ENCODE data around the gene LMNB1.
"Not testable (repeated sequence)": the region's sequence is repeated elsewhere in the genome, so short reads cannot be mapped to it uniquely, and the experiment has no call there.

Gene LMNB1

DNA sequence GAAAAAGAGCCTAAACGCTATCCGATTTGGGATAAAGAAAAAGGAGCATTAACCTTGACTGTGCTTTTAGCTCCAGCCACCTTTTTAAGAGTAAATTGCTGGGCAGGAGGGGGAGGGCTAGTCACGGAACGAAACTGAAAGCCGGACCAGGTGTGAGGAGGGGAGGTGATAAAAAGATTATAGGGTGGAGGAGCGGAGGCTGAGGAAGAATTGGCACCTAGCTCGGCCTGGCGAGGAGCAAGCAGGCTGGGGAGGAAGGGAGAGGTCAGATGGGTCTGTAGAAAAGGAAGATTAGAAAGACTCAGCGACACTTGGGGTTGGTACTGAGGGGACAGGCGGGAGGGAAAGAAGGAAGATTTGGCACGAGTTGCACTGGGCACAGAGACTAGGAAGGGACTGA lies 66.4 kb downstream of the LMNB1 start:
- H3K36me3 ChIP-seq (ENCODE audit: control insufficient read depth in 2 of 2, insufficient read depth in 2 of 2, low read length in 2 of 2); H3K9me3 ChIP-seq (ENCODE audit: control insufficient read depth in 2 of 2, low read length in 2 of 2); H3K27me3 ChIP-seq (ENCODE audit: control insufficient read depth in 2 of 2, insufficient read depth in 2 of 2, low read length in 2 of 2); H3K27ac ChIP-seq (ENCODE audit: low read depth in 2 of 2, low read length in 2 of 2); H3K9ac ChIP-seq (ENCODE audit: low read depth in 1 of 2, low read length in 2 of 2): not testable (repeated sequence)
- H3K4me1 ChIP-seq (ENCODE audit: control insufficient read depth in 2 of 2, insufficient read depth in 2 of 2, low read length in 2 of 2), result peaks cover 12 to 21% of the 10 kb centered on the region in 2 donors
- peak overlapping the region in 1 of 2 donors; percentile 13 for H3K4me3 ChIP-seq (ENCODE audit: low read length in 2 of 2)

- Histone ChIP-seq H3K27ac (ENCODE audit: low read depth in 2 of 2, low read length in 2 of 2) (peak overlapping the region; percentile 70 to 73), H3K4me1 (ENCODE audit: control insufficient read depth in 2 of 2, insufficient read depth in 2 of 2, low read length in 2 of 2) (peaks cover 12 to 21% of the 10 kb centered on the region in 2 donors), H3K9ac (ENCODE audit: low read depth in 1 of 2, low read length in 2 of 2) (peak overlapping the region; percentile 6 to 43), H3K4me3 (ENCODE audit: low read length in 2 of 2) (peak overlapping the region; percentile 53 to 58)
- H3K36me3 ChIP-seq (ENCODE audit: control insufficient read depth in 2 of 2, insufficient read depth in 2 of 2, low read length in 2 of 2); H3K27me3 ChIP-seq (ENCODE audit: control insufficient read depth in 2 of 2, insufficient read depth in 2 of 2, low read length in 2 of 2); H3K9me3 ChIP-seq (ENCODE audit: control insufficient read depth in 2 of 2, low read length in 2 of 2): not testable (repeated sequence)
These were observed 68.6 kb downstream of the LMNB1 start for GRCh38 chr5:126845470-126846070.

- H3K9ac ChIP-seq (ENCODE audit: low read depth in 1 of 2, low read length in 2 of 2), result peak overlapping the region; percentile 0 to 6
- H3K27ac ChIP-seq (ENCODE audit: low read depth in 2 of 2, low read length in 2 of 2), result peak overlapping the region in 1 of 2 donors; percentile 2
- peaks cover 12 to 21% of the 10 kb centered on the region in 2 donors for H3K4me1 ChIP-seq (ENCODE audit: control insufficient read depth in 2 of 2, insufficient read depth in 2 of 2, low read length in 2 of 2)
- no peaks in the 10 kb centered on the region for H3K9me3 ChIP-seq (ENCODE audit: control insufficient read depth in 2 of 2, low read length in 2 of 2)
- H3K27me3 ChIP-seq (ENCODE audit: control insufficient read depth in 2 of 2, insufficient read depth in 2 of 2, low read length in 2 of 2), result no peaks in the 10 kb centered on the region
- H3K4me3 ChIP-seq (ENCODE audit: low read length in 2 of 2), result peak overlapping the region in 1 of 2 donors; percentile 52
- H3K36me3 ChIP-seq (ENCODE audit: control insufficient read depth in 2 of 2, insufficient read depth in 2 of 2, low read length in 2 of 2), result no peaks in the 10 kb centered on the region
These were observed 69.4 kb downstream of the LMNB1 start for GRCh38 chr5:126846344-126846743.

- no peaks in the 10 kb centered on the region for H3K27me3 ChIP-seq (ENCODE audit: control insufficient read depth in 2 of 2, insufficient read depth in 2 of 2, low read length in 2 of 2)
- peak overlapping the region in 1 of 2 donors; percentile 2 for H3K27ac ChIP-seq (ENCODE audit: low read depth in 2 of 2, low read length in 2 of 2)
- H3K9ac ChIP-seq (ENCODE audit: low read depth in 1 of 2, low read length in 2 of 2), result peak overlapping the region in 1 of 2 donors; percentile 0
- no peaks in the 10 kb centered on the region for H3K36me3 ChIP-seq (ENCODE audit: control insufficient read depth in 2 of 2, insufficient read depth in 2 of 2, low read length in 2 of 2)
- H3K9me3 ChIP-seq (ENCODE audit: control insufficient read depth in 2 of 2, low read length in 2 of 2), result no peaks in the 10 kb centered on the region
- H3K4me3 ChIP-seq (ENCODE audit: low read length in 2 of 2), result no peak overlapping the region
- H3K4me1 ChIP-seq (ENCODE audit: control insufficient read depth in 2 of 2, insufficient read depth in 2 of 2, low read length in 2 of 2), result peaks cover 12 to 21% of the 10 kb centered on the region in 2 donors
These were observed 70.0 kb downstream of the LMNB1 start for GRCh38 chr5:126846744-126847455.

GRCh38 chr5:126847456-126847820 lies 70.5 kb downstream of the LMNB1 start:
- Histone ChIP-seq H3K9me3 (ENCODE audit: control insufficient read depth in 2 of 2, low read length in 2 of 2) (no peaks in the 10 kb centered on the region), H3K36me3 (ENCODE audit: control insufficient read depth in 2 of 2, insufficient read depth in 2 of 2, low read length in 2 of 2) (no peaks in the 10 kb centered on the region), H3K27me3 (ENCODE audit: control insufficient read depth in 2 of 2, insufficient read depth in 2 of 2, low read length in 2 of 2) (no peaks in the 10 kb centered on the region), H3K9ac (ENCODE audit: low read depth in 1 of 2, low read length in 2 of 2) (no peak overlapping the region), H3K27ac (ENCODE audit: low read depth in 2 of 2, low read length in 2 of 2) (no peak overlapping the region), H3K4me3 (ENCODE audit: low read length in 2 of 2) (no peak overlapping the region), H3K4me1 (ENCODE audit: control insufficient read depth in 2 of 2, insufficient read depth in 2 of 2, low read length in 2 of 2) (peaks cover 12 to 21% of the 10 kb centered on the region in 2 donors)

DNA sequence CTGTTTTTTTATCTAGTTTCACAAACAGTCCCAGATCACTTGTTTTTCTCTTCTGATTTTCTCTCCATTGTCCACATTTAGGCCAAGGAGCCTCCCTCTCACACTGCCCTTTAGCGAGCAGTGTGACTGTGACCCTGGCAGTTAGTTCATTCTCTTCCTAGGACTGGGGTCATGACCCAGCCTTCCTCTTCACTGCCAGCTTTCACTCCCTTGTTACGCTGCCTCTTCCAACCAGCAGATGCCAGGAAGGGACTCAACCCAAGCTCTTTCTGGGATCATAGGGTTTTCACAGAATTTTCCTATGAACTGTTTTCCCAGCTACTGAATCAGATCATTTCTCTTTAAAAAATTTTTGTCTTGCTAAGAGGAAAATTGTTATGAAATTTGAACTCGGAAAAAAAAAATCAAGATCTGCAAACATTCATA lies 70.9 kb downstream of the LMNB1 start:
- Histone ChIP-seq H3K4me3 (ENCODE audit: low read length in 2 of 2) (no peak overlapping the region), H3K9me3 (ENCODE audit: control insufficient read depth in 2 of 2, low read length in 2 of 2) (no peaks in the 10 kb centered on the region), H3K27me3 (ENCODE audit: control insufficient read depth in 2 of 2, insufficient read depth in 2 of 2, low read length in 2 of 2) (no peaks in the 10 kb centered on the region), H3K27ac (ENCODE audit: low read depth in 2 of 2, low read length in 2 of 2) (no peak overlapping the region), H3K9ac (ENCODE audit: low read depth in 1 of 2, low read length in 2 of 2) (no peak overlapping the region), H3K4me1 (ENCODE audit: control insufficient read depth in 2 of 2, insufficient read depth in 2 of 2, low read length in 2 of 2) (peaks cover 12 to 21% of the 10 kb centered on the region in 2 donors), H3K36me3 (ENCODE audit: control insufficient read depth in 2 of 2, insufficient read depth in 2 of 2, low read length in 2 of 2) (no peaks in the 10 kb centered on the region)

- Histone ChIP-seq H3K9ac (ENCODE audit: low read depth in 1 of 2, low read length in 2 of 2) (no peak overlapping the region), H3K27ac (ENCODE audit: low read depth in 2 of 2, low read length in 2 of 2) (no peak overlapping the region)
These were observed 71.3 kb downstream of the LMNB1 start for GRCh38 chr5:126848253-126848652.

DNA sequence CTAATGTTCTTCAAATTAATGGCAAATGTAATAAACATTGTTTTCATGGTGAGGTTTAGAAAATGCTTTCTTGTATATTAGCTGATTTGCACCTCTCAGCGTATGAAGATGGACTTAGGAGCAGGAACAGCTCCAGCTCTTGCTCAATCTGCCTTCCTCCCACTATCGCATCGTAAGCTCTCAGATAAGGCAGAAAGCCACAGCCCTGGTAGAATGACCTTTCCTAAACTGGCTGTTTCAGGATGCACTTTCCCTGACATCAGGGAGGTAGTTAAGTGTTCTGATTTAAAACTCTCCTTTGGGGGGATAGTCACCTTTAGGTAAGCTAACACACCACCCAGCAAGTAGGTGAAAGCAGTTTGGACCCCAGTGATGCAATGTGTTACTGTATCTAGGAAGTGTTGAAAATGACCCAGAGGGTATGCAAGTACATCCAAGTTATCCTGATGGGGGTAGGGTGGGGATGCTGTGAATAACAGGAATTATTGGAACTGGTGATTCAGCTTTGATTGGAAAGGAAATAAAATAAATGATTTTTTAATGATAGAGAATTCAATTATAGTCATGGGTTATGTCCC lies 72.3 kb downstream of the LMNB1 start:
- H3K9ac ChIP-seq (ENCODE audit: low read depth in 1 of 2, low read length in 2 of 2), result no peak overlapping the region
- no peak overlapping the region for H3K27ac ChIP-seq (ENCODE audit: low read depth in 2 of 2, low read length in 2 of 2)
- H3K4me3 ChIP-seq (ENCODE audit: low read length in 2 of 2), result no peak overlapping the region
- H3K36me3 ChIP-seq (ENCODE audit: control insufficient read depth in 2 of 2, insufficient read depth in 2 of 2, low read length in 2 of 2), result no peaks in the 10 kb centered on the region
- no peaks in the 10 kb centered on the region for H3K27me3 ChIP-seq (ENCODE audit: control insufficient read depth in 2 of 2, insufficient read depth in 2 of 2, low read length in 2 of 2)
- H3K9me3 ChIP-seq (ENCODE audit: control insufficient read depth in 2 of 2, low read length in 2 of 2), result no peaks in the 10 kb centered on the region
- peaks cover 12 to 21% of the 10 kb centered on the region in 2 donors for H3K4me1 ChIP-seq (ENCODE audit: control insufficient read depth in 2 of 2, insufficient read depth in 2 of 2, low read length in 2 of 2)

More at GRCh38 chr5:126848253-126848652, 71.3 kb downstream of the LMNB1 start:
- no peak overlapping the region for H3K4me3 ChIP-seq (ENCODE audit: low read length in 2 of 2)
- no peaks in the 10 kb centered on the region for H3K9me3 ChIP-seq (ENCODE audit: control insufficient read depth in 2 of 2, low read length in 2 of 2)
- H3K36me3 ChIP-seq (ENCODE audit: control insufficient read depth in 2 of 2, insufficient read depth in 2 of 2, low read length in 2 of 2), result no peaks in the 10 kb centered on the region
- H3K4me1 ChIP-seq (ENCODE audit: control insufficient read depth in 2 of 2, insufficient read depth in 2 of 2, low read length in 2 of 2), result peaks cover 12 to 21% of the 10 kb centered on the region in 2 donors
- no peaks in the 10 kb centered on the region for H3K27me3 ChIP-seq (ENCODE audit: control insufficient read depth in 2 of 2, insufficient read depth in 2 of 2, low read length in 2 of 2)

GRCh38 chr5:126851501-126852011 lies 74.6 kb downstream of the LMNB1 start:
- no peaks in the 10 kb centered on the region for H3K36me3 ChIP-seq (ENCODE audit: control insufficient read depth in 2 of 2, insufficient read depth in 2 of 2, low read length in 2 of 2)
- no peaks in the 10 kb centered on the region for H3K27me3 ChIP-seq (ENCODE audit: control insufficient read depth in 2 of 2, insufficient read depth in 2 of 2, low read length in 2 of 2)
- H3K27ac ChIP-seq (ENCODE audit: low read depth in 2 of 2, low read length in 2 of 2), result no peak overlapping the region
- peak overlapping the region in 1 of 2 donors; percentile 13 for H3K4me3 ChIP-seq (ENCODE audit: low read length in 2 of 2)
- H3K4me1 ChIP-seq (ENCODE audit: control insufficient read depth in 2 of 2, insufficient read depth in 2 of 2, low read length in 2 of 2), result peaks cover 5 to 10% of the 10 kb centered on the region in 2 donors
- no peaks in the 10 kb centered on the region for H3K9me3 ChIP-seq (ENCODE audit: control insufficient read depth in 2 of 2, low read length in 2 of 2)
- H3K9ac ChIP-seq (ENCODE audit: low read depth in 1 of 2, low read length in 2 of 2), result no peak overlapping the region

DNA sequence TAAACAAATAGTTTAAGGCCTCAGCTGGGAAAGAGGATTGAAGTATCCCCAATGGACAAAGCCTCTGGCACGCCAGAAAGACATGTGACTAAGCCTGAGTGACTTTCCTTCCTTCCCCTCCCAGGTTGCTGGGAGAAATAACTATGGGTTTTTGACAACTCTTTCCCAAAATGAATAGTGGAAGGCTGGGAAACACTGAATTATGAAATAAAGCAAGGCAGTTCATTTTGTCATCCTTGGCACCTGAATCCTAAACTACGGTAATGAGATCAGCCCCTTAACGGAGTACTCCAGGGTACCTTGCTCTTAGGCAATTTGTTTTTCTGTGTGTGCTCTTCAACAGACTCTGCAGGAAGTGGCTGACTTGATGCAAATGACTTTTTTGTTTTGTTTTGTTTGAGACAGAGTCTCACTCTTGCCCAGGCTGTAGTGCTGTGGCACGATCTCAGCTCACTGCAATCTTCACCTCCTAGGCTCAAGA lies 75.2 kb downstream of the LMNB1 start:
- Histone ChIP-seq H3K36me3 (ENCODE audit: control insufficient read depth in 2 of 2, insufficient read depth in 2 of 2, low read length in 2 of 2) (no peaks in the 10 kb centered on the region), H3K4me1 (ENCODE audit: control insufficient read depth in 2 of 2, insufficient read depth in 2 of 2, low read length in 2 of 2) (peaks cover 4 to 5% of the 10 kb centered on the region in 2 donors), H3K4me3 (ENCODE audit: low read length in 2 of 2) (no peak overlapping the region), H3K9me3 (ENCODE audit: control insufficient read depth in 2 of 2, low read length in 2 of 2) (no peaks in the 10 kb centered on the region), H3K9ac (ENCODE audit: low read depth in 1 of 2, low read length in 2 of 2) (no peak overlapping the region), H3K27me3 (ENCODE audit: control insufficient read depth in 2 of 2, insufficient read depth in 2 of 2, low read length in 2 of 2) (no peaks in the 10 kb centered on the region), H3K27ac (ENCODE audit: low read depth in 2 of 2, low read length in 2 of 2) (peak overlapping the region in 1 of 2 donors; percentile 48)
